ENCODE results near the gene KIF1A. TPM values are rescaled to one million over a fixed set of nuclear protein-coding genes. Genes with fewer than 3 reads are reported as not detected.
"Not testable (repeated sequence)": the region's sequence is repeated elsewhere in the genome, so short reads cannot be mapped to it uniquely, and the experiment has no call there.

KIF1A gene
- total RNA-seq, 1 donor from 2014 or later, result not detected

DNA sequence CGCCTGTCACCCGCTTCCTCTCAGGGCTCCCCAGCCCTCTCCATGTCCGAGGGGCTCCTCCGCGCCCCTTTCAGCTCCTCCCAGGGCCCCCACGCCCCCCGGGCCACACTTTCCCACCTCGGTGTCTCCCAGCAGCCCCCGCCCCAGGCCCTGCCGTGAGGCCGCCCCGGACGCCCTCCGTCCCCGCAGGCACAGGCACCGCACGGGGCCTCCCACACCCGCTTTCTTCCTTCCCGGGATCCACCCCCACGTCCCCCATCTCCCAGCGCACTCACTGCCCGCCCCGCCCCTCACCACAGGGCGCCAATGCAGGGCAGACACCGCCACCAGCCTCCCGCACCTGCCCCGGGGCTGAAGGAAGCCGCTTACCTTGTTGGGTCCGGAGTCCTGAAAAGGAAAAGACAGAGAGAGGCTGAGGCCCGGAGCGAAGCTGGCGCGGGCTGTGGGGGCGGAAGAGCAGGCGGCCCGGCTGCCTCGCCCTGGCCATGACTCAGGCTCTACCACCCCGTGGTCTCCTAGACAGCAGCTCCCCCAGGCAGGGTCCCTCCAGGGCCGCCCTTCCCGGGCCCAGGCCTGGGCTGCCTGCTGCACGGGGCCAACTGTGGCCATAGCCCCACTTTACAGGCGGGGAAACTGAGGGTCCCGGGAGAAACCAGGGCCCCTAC is 37.7 kb downstream of the KIF1A start:
- H3K36me3 Mint-ChIP-seq (ENCODE audit: low read depth), result no peaks in the 10 kb centered on the region
- H3K4me1 Mint-ChIP-seq, result no peaks in the 10 kb centered on the region
- no peaks in the 10 kb centered on the region for H3K27me3 Mint-ChIP-seq
- TF ChIP-seq, protein P1, sequence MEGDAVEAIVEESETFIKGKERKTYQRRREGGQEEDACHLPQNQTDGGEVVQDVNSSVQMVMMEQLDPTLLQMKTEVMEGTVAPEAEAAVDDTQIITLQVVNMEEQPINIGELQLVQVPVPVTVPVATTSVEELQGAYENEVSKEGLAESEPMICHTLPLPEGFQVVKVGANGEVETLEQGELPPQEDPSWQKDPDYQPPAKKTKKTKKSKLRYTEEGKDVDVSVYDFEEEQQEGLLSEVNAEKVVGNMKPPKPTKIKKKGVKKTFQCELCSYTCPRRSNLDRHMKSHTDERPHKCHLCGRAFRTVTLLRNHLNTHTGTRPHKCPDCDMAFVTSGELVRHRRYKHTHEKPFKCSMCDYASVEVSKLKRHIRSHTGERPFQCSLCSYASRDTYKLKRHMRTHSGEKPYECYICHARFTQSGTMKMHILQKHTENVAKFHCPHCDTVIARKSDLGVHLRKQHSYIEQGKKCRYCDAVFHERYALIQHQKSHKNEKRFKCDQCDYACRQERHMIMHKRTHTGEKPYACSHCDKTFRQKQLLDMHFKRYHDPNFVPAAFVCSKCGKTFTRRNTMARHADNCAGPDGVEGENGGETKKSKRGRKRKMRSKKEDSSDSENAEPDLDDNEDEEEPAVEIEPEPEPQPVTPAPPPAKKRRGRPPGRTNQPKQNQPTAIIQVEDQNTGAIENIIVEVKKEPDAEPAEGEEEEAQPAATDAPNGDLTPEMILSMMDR (IDR thresholded peaks at IDR 0.05), result no peak
- CTCF ChIA-PET, result no interaction called here
- intact Hi-C loops (cut with micrococcal nuclease), result no loop called here
- no peak overlapping the region for H3K4me3 Mint-ChIP-seq
- ATAC-seq (ENCODE audit: low read depth) (no peak), DNase-seq (no peak)
- no peak overlapping the region for H3K27ac Mint-ChIP-seq
- POLR2A ChIA-PET, result no interaction called here
- H3K9me3 Mint-ChIP-seq, result no peaks in the 10 kb centered on the region

DNA sequence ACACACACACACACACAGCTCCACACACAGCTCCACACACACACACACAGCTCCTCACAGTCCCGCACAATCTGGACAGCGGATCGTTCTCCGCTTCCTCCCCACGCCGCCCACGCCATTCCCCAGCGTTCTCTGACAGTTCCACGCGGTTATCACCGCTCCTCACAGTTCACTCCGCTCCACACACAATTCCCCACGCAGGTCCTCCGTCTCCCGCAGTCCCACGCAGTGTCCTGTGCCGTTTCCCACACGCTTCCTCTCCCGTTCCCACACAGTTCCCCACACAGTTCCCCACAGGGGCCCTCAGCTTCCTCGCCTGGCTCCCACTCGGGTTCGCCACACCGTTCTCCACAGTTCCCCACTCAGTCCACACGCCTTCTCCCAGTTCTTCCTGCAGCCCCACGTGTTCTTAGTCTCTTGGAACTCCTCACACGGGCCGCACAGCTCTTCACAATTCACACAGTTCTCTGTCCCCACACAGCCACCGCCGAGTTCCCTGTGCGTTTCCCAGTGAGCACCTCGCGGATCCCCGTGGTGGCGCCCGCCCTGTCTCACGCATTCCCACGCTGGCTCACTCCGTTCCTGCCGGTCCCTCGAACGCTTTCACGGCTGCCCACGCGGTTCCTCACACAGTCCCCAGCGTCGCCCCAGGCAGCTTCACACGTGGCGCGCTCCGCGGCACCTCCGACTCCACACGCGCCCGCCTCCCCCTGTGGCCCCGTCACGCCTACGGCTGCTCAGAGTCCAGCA is 38.4 kb downstream of the KIF1A start:
- TF ChIP-seq, protein P1 (IDR thresholded peaks at IDR 0.05), result no peak
- POLR2A ChIA-PET, result no interaction called here
- no peaks in the 10 kb centered on the region for H3K27me3 Mint-ChIP-seq
- no peak overlapping the region for H3K4me3 Mint-ChIP-seq
- H3K36me3 Mint-ChIP-seq (ENCODE audit: low read depth), result no peaks in the 10 kb centered on the region
- H3K27ac Mint-ChIP-seq, result no peak overlapping the region
- ATAC-seq (ENCODE audit: low read depth), result no peak
- no peaks in the 10 kb centered on the region for H3K9me3 Mint-ChIP-seq
- no peak for DNase-seq
- CTCF ChIA-PET, result no interaction called here
- intact Hi-C loops (cut with micrococcal nuclease), result no loop called here
- H3K4me1 Mint-ChIP-seq, result no peaks in the 10 kb centered on the region

DNA sequence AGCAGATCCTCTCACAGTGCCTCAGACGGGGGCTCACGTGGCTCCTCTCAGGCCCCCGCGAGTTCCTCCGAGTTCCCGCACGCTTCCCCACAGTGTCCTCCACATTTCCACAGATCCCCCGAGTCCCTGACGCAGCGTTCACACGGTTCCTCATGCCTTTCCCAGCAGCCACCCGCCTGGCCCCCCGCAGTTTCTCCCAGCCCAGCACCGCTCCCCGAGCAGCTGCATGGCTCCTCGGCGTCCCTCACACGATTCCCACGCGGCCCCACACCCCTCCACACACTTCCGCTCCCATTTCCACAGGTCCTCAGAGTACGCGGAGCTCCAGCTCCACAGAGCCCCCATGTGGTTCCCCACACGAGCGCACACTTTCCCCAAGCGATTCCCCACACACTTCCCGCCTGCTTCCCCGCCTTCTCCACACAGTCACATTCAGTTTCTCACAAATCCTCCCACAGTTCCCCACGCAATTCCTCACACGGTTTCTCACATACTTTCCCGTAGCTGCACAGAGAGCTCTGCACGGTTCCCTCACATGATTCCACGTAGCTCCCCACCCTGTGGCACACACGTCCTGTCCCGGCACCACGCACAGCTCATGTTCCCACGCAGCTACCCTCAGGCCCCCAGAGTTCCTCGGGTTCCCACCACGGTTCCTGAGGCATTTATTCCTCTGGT is 39.9 kb downstream of the KIF1A start:
- ChIA-PET POLR2A (no interaction called here), CTCF (no interaction called here)

DNA sequence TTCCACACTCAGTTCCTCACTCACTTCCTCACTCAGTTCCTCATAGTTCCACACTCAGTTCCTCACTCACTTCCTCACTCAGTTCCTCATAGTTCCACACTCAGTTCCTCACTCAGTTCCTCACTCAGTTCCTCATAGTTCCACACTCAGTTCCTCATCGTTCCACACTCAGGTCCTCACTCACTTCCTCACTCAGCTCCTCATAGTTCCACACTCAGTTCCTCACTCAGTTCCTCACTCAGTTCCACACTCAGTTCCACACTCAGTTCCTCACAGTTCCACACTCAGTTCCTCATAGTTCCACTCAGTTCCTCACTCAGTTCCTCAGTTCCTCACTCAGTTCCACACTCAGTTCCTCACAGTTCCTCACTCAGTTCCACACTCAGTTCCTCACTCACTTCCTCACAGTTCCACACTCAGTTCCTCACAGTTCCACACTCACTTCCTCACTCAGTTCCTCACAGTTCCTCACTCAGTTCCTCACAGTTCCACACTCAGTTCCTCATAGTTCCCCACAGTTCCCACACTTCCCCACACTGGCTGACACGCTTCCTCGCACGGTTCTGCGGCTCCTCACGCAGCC is 40.7 kb downstream of the KIF1A start:
- POLR2A ChIA-PET; CTCF ChIA-PET; DNase-seq; H3K27ac Mint-ChIP-seq; H3K4me3 Mint-ChIP-seq; H3K27me3 Mint-ChIP-seq; H3K9me3 Mint-ChIP-seq; H3K4me1 Mint-ChIP-seq; H3K36me3 Mint-ChIP-seq (ENCODE audit: low read depth); intact Hi-C loops (cut with micrococcal nuclease); ATAC-seq (ENCODE audit: low read depth): not testable (repeated sequence)

More for the DNA sequence above, 39.9 kb downstream of the KIF1A start:
- DNase-seq (no peak), ATAC-seq (ENCODE audit: low read depth) (no peak)
- H3K4me1 Mint-ChIP-seq, result no peaks in the 10 kb centered on the region
- H3K27me3 Mint-ChIP-seq, result peaks cover 4% of the 10 kb centered on the region
- H3K4me3 Mint-ChIP-seq, result no peak overlapping the region
- TF ChIP-seq, protein P1 (IDR thresholded peaks at IDR 0.05), result no peak
- no peaks in the 10 kb centered on the region for H3K9me3 Mint-ChIP-seq
- H3K27ac Mint-ChIP-seq, result no peak overlapping the region
- intact Hi-C loops (cut with micrococcal nuclease), result no loop called here
- no peaks in the 10 kb centered on the region for H3K36me3 Mint-ChIP-seq (ENCODE audit: low read depth)

DNA sequence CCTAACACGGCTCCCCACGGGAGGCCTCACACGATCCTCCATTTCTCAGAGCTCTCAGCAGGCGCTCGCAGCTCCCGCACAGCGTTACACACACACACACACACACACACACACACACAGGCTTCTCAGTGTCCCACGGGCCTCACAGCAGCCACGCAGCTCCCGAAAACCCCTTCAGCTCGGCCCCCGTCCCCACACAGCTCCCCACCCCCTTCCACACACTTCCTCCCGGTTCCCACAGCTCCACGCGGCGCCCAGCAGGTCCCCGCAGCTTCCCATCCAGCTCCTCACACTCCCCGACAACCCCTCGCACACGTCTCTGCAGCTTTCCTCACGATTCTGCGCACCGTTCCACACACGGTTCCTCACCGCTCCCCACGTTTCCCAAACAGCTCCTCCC is 41.6 kb downstream of the KIF1A start:
- TF ChIP-seq, protein P1 (IDR thresholded peaks at IDR 0.05), result no peak
- no peak overlapping the region for H3K4me3 Mint-ChIP-seq
- H3K27ac Mint-ChIP-seq, result no peak overlapping the region
- H3K4me1 Mint-ChIP-seq, result no peaks in the 10 kb centered on the region
- ATAC-seq (ENCODE audit: low read depth) (no peak), DNase-seq (no peak)
- POLR2A ChIA-PET, result no interaction called here
- H3K36me3 Mint-ChIP-seq (ENCODE audit: low read depth), result no peaks in the 10 kb centered on the region
- intact Hi-C loops (cut with micrococcal nuclease), result no loop called here
- CTCF ChIA-PET, result no interaction called here
- H3K27me3 Mint-ChIP-seq, result peaks cover 4% of the 10 kb centered on the region
- no peaks in the 10 kb centered on the region for H3K9me3 Mint-ChIP-seq
